HG02973 (cell line): ENCODE results near the gene STXBP6.

ENCODE experiments used
- ATAC-seq: cut with Tn5 transposase; IDR thresholded peaks from one replicate; pipeline ENCODE4 v1.9.1; 2021; ENCODE audit warnings: moderate library complexity; ENCODE audit not compliant: unreplicated experiment

STXBP6 gene

GRCh38 chr14:25049568-25050268 is at the start of gene STXBP6:
TSS of gene STXBP6 (minus strand) at chr14:25050147. CDS start at chr14:24974818, 75,329 bp downstream.
- no peak for ATAC-seq

GRCh38 chr14:25097120-25097519 is 47.2 kb upstream of the STXBP6 start:
- ATAC-seq: no peak

- no peak for ATAC-seq
Measured at GRCh38 chr14:25095736-25096437, 45.9 kb upstream of the STXBP6 start.

GRCh38 chr14:25094171-25094907 is 44.4 kb upstream of the STXBP6 start:
- no peak for ATAC-seq

- no peak for ATAC-seq
Measured at GRCh38 chr14:25092258-25092740, 42.4 kb upstream of the STXBP6 start.

- no peak for ATAC-seq
Measured at GRCh38 chr14:25090716-25091454, 40.9 kb upstream of the STXBP6 start.

- no peak for ATAC-seq
Measured at GRCh38 chr14:25090256-25090655, 40.3 kb upstream of the STXBP6 start.

GRCh38 chr14:25089496-25089895 is 39.5 kb upstream of the STXBP6 start:
- ATAC-seq: no peak

GRCh38 chr14:25086821-25087396 is 37.0 kb upstream of the STXBP6 start:
- ATAC-seq: no peak

- ATAC-seq: no peak
Measured at GRCh38 chr14:25086081-25086480, 36.1 kb upstream of the STXBP6 start.

GRCh38 chr14:25080682-25081081 is 30.7 kb upstream of the STXBP6 start:
- no peak for ATAC-seq

- no peak for ATAC-seq
Measured at GRCh38 chr14:25079311-25079710, 29.4 kb upstream of the STXBP6 start.

- ATAC-seq: no peak
Measured at GRCh38 chr14:25074099-25074685, 24.2 kb upstream of the STXBP6 start.

- no peak for ATAC-seq
Measured at GRCh38 chr14:25069879-25070278, 19.9 kb upstream of the STXBP6 start.

- ATAC-seq: no peak
Measured at GRCh38 chr14:25067600-25067999, 17.7 kb upstream of the STXBP6 start.

- ATAC-seq: no peak
Measured at GRCh38 chr14:25062022-25062321, 12.0 kb upstream of the STXBP6 start.

- no peak for ATAC-seq
Measured at GRCh38 chr14:25056688-25057078, 6.7 kb upstream of the STXBP6 start.

- no peak for ATAC-seq
Measured at GRCh38 chr14:25055992-25056687, 6.2 kb upstream of the STXBP6 start.

- no peak for ATAC-seq
Measured at GRCh38 chr14:25055005-25055404, 5.1 kb upstream of the STXBP6 start.

- no peak for ATAC-seq
Measured at GRCh38 chr14:25053585-25053984, 3.6 kb upstream of the STXBP6 start.
